ENCODE data around the gene EHD1.

EHD1 gene

GRCh38 chr11:64878494-64879243 is at the start of gene EHD1:
EHD1 (minus strand) TSS chr11:64878621; CDS start chr11:64878464, 157 bp downstream.
- peak; percentile 100 for DNase-seq

GRCh38 chr11:64926689-64927088 is 48.3 kb upstream of the EHD1 start:
- no peak for DNase-seq

- DNase-seq: no peak
Measured at GRCh38 chr11:64925536-64926436, 47.4 kb upstream of the EHD1 start.

GRCh38 chr11:64924910-64925284 is 46.5 kb upstream of the EHD1 start:
- no peak for DNase-seq

- peak; percentile 87 to 91 for DNase-seq
Measured at GRCh38 chr11:64923944-64924909, 45.8 kb upstream of the EHD1 start, which contains the start of gene PPP2R5B. PPP2R5B (plus strand) TSS chr11:64924689; CDS start chr11:64925735, 1,046 bp downstream.

GRCh38 chr11:64923151-64923661 is 44.8 kb upstream of the EHD1 start:
- no peak for DNase-seq

GRCh38 chr11:64921384-64921783 is 43.0 kb upstream of the EHD1 start:
- no peak for DNase-seq

- DNase-seq: no peak
Measured at GRCh38 chr11:64920124-64920523, 41.7 kb upstream of the EHD1 start.

- no peak for DNase-seq
Measured at GRCh38 chr11:64919627-64920026, 41.2 kb upstream of the EHD1 start.

- no peak for DNase-seq
Measured at GRCh38 chr11:64918017-64918416, 39.6 kb upstream of the EHD1 start.

- DNase-seq: no peak
Measured at GRCh38 chr11:64917663-64917995, 39.2 kb upstream of the EHD1 start.

GRCh38 chr11:64916775-64917662 is 38.6 kb upstream of the EHD1 start, which contains the start of gene ATG2A:
ATG2A (minus strand) TSS chr11:64917209; CDS start chr11:64917135, 74 bp downstream.
- peak; percentile 99 for DNase-seq

- peak; percentile 24 to 41 for DNase-seq
Measured at GRCh38 chr11:64916040-64916774, 37.8 kb upstream of the EHD1 start.

GRCh38 chr11:64915376-64915887 is 37.0 kb upstream of the EHD1 start:
- no peak for DNase-seq

- no peak for DNase-seq
Measured at GRCh38 chr11:64914123-64914522, 35.7 kb upstream of the EHD1 start.

- DNase-seq: no peak
Measured at GRCh38 chr11:64913171-64913727, 34.8 kb upstream of the EHD1 start.

GRCh38 chr11:64911689-64912088 is 33.3 kb upstream of the EHD1 start:
- no peak for DNase-seq

- no peak for DNase-seq
Measured at GRCh38 chr11:64911142-64911541, 32.7 kb upstream of the EHD1 start.

- DNase-seq: no peak
Measured at GRCh38 chr11:64910451-64911093, 32.2 kb upstream of the EHD1 start.
